ENCODE data around the gene SSUH2. TPM values are rescaled to one million over a fixed set of nuclear protein-coding genes. Genes with fewer than 3 reads are reported as not detected.

The SSUH2 gene
- total RNA-seq, 4 donors from 2014 or later = 0.70 to 1.5 TPM; not detected in 2

DNA sequence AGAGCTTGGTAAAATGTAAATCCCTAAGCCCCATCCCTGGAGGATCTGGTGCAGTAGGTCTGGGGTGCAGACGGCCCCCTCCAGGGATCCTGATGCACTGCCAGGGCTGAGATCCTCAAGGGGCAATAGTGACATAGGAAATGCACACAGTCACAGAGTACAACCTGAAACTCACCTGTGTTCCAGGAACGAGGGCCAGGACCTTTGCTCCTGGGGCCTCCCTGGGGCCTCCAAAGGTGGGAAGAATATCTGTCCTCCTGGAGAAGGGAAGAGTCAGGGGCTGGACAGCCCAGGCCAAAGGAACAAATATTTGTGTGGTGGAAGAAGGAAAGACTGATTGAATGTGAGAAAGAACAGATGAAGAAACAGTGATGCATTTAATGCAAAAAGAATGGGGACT lies 9.5 kb downstream of the SSUH2 start:
- intact Hi-C loops (cut with DNase I; ENCODE audit: low total_unique reads) = no loop called here
- H3K27ac ChIP-seq = no peak overlapping the region
- H3K9me3 ChIP-seq = no peaks in the 10 kb centered on the region
- H3K4me3 ChIP-seq = no peak overlapping the region
- no peaks in the 10 kb centered on the region for H3K4me1 ChIP-seq
- no peaks in the 10 kb centered on the region for H3K36me3 ChIP-seq
- H3K27me3 ChIP-seq = no peaks in the 10 kb centered on the region
- no peak for DNase-seq
- no peak for TF ChIP-seq POLR2A (IDR thresholded peaks at IDR 0.05)
- TF ChIP-seq, protein P1, sequence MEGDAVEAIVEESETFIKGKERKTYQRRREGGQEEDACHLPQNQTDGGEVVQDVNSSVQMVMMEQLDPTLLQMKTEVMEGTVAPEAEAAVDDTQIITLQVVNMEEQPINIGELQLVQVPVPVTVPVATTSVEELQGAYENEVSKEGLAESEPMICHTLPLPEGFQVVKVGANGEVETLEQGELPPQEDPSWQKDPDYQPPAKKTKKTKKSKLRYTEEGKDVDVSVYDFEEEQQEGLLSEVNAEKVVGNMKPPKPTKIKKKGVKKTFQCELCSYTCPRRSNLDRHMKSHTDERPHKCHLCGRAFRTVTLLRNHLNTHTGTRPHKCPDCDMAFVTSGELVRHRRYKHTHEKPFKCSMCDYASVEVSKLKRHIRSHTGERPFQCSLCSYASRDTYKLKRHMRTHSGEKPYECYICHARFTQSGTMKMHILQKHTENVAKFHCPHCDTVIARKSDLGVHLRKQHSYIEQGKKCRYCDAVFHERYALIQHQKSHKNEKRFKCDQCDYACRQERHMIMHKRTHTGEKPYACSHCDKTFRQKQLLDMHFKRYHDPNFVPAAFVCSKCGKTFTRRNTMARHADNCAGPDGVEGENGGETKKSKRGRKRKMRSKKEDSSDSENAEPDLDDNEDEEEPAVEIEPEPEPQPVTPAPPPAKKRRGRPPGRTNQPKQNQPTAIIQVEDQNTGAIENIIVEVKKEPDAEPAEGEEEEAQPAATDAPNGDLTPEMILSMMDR (IDR thresholded peaks at IDR 0.05) = no peak

DNA sequence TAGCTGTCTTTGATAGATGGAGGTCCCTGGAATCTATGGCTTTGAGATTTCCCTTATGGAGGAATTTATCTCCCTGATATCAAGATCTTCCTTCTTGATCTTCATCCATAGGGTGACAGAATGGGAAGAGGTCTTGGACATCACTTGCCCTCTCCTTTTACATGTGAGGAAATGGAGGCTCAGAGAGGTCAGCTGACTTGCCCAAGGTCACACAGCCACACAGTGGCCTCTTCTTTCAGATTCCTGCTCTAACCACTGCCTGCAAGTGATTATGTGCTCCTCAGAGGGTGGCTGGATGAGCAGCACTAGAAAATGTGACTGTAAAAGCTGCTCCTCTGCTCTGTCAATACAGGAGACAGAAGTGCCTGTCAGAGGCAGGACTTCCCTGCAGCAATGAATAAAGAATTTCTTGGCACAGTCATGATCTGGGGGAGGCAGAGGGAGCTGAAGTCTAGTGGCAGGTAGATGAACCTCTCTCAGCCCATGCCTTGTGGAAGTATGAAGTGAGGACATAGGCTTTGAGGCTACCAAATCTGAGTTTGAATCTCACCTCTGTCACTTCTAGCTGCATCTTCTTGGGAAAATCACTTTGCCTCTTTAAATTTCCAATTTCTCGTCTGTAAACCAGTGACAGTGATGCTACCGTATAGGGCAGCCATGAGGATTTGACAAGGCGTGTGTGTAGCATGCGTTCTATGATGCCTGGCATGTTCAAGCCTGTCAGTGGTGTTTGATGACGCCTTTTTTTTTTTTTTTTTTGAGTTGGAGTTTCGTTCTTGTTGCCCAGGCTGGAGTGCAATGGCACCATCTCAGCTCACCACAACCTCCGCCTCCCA lies 12.0 kb downstream of the SSUH2 start:
- H3K27me3 ChIP-seq = no peaks in the 10 kb centered on the region
- H3K9me3 ChIP-seq = no peaks in the 10 kb centered on the region
- no peaks in the 10 kb centered on the region for H3K36me3 ChIP-seq
- no peak for TF ChIP-seq POLR2A (IDR thresholded peaks at IDR 0.05)
- TF ChIP-seq, protein P1 (IDR thresholded peaks at IDR 0.05) = no peak
- H3K4me1 ChIP-seq = no peaks in the 10 kb centered on the region
- no peak overlapping the region for H3K27ac ChIP-seq
- no peak overlapping the region for H3K4me3 ChIP-seq
- intact Hi-C loops (cut with DNase I; ENCODE audit: low total_unique reads) = no loop called here
- DNase-seq = no peak

DNA sequence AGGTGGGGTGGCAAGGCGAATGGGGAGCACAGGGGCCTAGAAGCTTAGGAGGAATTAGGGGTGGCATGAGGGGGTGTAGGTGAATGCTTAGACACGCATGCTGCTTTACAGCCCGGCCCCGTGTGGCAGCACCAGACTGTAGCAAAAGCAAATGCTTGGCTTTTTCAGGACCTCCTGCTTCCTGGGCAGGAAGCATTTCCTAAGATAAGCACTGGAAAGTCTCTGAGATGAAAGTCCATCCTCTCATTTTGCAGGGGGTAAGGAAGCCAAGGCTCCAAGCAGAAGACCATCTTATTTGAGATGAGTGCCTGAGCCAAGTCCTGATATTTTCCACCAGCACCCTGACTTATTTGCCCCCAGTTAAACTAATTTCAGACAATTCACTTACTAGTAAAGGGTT lies 12.9 kb downstream of the SSUH2 start:
- Histone ChIP-seq H3K27ac (no peak overlapping the region), H3K36me3 (no peaks in the 10 kb centered on the region), H3K4me1 (no peaks in the 10 kb centered on the region), H3K27me3 (no peaks in the 10 kb centered on the region), H3K4me3 (no peak overlapping the region), H3K9me3 (no peaks in the 10 kb centered on the region)
- DNase-seq = no peak
- intact Hi-C loops (cut with DNase I; ENCODE audit: low total_unique reads) = no loop called here
- TF ChIP-seq POLR2A (IDR thresholded peaks at IDR 0.05) = no peak
- TF ChIP-seq, protein P1 (IDR thresholded peaks at IDR 0.05) = no peak

DNA sequence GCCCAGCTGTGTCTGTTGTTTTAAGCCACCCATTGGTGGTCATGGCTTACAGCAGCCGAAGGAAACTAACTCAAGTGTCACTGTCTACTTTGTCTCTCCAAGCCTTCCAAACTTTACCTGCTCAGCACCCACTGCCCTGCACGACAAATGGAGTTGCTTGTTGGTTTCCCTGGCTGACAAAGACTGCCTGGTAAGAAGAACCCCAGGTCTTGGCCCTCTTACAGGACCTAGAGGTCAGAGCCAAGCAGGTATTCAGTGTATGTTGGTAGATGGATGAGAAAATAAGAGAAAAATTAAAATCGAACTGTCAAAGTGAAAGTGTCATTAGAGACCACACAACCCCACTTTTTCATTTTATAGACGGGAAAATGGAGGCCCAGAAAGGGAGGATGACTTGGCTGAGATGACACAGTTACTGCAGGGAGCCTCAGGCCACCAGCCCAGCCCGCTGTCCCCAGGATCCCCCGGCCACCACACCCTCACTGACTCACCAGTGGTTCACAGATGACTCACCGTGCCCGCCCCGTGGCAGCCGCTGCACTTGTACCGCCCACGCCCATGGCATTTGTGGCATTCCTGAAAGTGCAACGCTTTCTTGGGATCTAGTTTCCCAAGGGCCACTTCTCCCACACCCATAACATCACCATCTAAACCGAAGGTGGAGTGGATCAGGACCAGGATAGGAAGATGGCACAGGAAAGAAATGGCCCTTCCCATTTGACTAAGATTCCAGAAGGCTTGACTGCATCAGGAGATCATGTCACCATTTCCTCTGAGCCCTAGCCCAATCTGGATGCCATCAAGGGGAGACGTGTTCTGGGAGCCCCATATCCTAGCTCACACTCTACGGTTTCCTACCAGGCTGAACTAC lies 15.2 kb downstream of the SSUH2 start:
- no peak for TF ChIP-seq POLR2A (IDR thresholded peaks at IDR 0.05)
- TF ChIP-seq, protein P1 (IDR thresholded peaks at IDR 0.05) = no peak
- no peak overlapping the region for H3K27ac ChIP-seq
- H3K36me3 ChIP-seq = no peaks in the 10 kb centered on the region
- no peaks in the 10 kb centered on the region for H3K9me3 ChIP-seq
- no peaks in the 10 kb centered on the region for H3K4me1 ChIP-seq
- H3K4me3 ChIP-seq = no peak overlapping the region
- no peak for DNase-seq
- no peaks in the 10 kb centered on the region for H3K27me3 ChIP-seq
- intact Hi-C loops (cut with DNase I; ENCODE audit: low total_unique reads) = no loop called here

DNA sequence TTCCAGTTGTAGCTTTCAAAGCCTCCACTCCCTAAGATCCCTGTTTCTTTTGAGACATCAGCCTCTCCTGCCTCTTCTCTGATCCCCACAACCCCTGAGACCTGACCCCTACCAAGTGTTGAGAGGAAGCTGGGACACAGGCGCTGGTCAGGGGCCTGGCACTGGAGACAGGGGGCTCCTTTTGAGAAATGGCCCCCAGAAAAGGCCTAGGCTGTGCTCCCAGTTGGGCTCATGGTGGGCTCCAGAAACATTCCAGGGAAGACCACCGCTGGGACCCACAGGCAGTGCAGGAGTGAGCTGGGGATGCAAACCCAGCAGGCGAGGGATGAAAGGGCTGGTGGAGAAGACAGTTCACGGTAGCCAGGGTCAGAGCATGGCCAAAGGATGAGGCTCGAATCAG lies 16.6 kb downstream of the SSUH2 start:
- Histone ChIP-seq H3K9me3 (no peaks in the 10 kb centered on the region), H3K36me3 (no peaks in the 10 kb centered on the region), H3K27me3 (no peaks in the 10 kb centered on the region), H3K4me3 (no peak overlapping the region), H3K4me1 (no peaks in the 10 kb centered on the region), H3K27ac (no peak overlapping the region)
- TF ChIP-seq POLR2A (IDR thresholded peaks at IDR 0.05) = no peak
- intact Hi-C loops (cut with DNase I; ENCODE audit: low total_unique reads) = no loop called here
- DNase-seq = no peak

Measured in uterus (tissue), 4 donors.